GF-D8 (cell line): ENCODE measurements around the gene SPX.

Source experiments
- DNase-seq: peaks from one replicate; lab custom pipeline; 2025; lab: John Stamatoyannopoulos, UW

The SPX gene

DNA sequence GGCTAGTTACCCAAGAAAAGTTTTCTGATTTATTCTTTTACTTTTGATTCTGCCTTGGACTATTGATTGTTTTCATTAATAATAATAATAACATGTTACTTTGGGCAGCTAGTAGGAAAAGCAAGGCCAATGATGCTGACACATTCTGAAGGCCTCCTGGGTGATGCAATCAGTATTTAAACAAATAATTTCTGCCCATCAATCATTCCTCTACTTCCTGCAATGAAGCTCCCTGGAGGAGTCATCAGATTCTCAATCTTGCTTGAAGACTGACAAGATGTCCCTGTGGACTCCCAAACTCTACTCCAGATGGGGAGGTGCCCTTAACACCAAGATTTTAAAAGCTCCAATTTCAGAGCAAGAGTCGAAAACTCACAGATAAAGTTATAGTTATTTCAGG, at the start of gene SPX:
SPX (plus strand) TSS at position 244 of the 400 bp plus-strand sequence. CDS start 177 bp downstream, outside the sequence.
- no peak for DNase-seq

GRCh38 chr12:21476949-21477348, 49.1 kb upstream of the SPX start:
- DNase-seq, result no peak

DNA sequence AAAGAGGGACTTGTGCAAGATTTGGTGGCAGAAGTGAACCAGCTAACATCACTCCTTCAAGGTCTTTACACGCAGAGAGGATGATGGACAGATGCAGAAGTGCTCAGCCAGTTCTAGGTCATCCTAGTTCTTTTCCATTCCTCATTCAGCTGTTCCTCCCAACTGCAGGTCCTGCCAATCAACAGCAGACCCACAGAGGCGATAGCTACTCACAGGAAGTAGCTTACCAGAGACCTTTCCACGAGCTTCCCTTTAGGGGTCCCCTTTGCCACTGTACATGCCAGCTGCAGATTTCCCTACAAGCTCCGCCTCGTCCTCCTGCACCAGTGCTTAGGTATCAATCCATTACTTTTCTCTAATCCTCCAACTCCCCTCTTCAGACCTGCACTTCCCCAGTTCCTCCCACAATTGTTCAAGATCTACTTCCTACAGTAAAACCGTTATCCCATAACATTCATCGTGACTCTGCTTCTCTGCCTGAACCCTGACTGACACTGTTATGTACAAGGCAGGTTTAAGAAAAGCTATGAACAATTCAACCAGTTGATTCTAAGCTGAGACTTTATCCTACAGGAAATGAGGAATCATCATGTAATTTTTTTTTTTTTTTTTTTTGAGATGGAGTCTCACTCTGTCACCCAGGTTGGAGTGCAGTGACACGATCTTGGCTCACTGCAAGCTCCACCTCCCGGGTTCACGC, 47.2 kb upstream of the SPX start:
- DNase-seq, result peak; percentile 2

DNA sequence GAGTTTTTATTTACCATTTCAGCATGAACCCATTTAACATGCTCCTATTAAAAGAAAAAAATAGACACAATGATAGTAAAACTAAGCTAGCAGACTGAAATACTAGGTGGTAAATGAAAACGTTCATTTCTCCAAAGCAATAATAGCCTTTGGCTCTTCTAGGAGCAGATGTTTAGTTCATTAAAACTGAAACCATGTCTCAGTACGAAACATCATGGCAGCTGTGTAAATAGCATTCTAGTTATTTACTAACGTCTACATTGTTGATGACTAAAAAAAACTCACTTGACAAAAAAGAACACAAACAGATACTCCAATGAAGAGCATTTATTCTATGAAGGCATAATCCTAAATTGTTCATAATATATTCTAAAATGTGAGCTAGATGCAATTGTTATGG, 42.6 kb upstream of the SPX start:
- no peak for DNase-seq

- DNase-seq, result no peak
Observed at GRCh38 chr12:21485998-21486397, 40.1 kb upstream of the SPX start.

- no peak for DNase-seq
Observed at GRCh38 chr12:21499765-21500164, 26.3 kb upstream of the SPX start.

DNA sequence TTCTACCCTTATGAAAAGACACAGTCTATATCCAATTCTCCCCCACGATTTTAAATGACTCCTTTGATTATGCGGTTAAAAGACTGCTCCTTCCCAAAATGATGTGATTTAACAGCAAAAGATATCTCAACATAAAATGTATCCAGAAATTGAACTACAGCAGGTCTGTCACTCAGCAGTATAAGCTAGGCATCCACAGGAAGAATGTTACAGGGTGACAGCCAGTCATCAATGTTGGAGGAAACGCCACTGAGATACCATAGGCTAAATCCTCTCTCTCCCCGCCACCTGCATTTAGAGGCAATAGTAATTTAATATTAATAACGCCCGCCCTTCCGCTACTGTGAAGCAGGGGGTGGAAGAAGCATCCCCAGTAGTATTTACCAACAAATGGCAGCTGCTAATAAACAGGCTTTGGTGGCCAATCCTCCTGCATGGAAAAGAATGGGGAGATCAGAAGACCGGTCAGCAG, 25.3 kb upstream of the SPX start:
- DNase-seq, result no peak

DNA sequence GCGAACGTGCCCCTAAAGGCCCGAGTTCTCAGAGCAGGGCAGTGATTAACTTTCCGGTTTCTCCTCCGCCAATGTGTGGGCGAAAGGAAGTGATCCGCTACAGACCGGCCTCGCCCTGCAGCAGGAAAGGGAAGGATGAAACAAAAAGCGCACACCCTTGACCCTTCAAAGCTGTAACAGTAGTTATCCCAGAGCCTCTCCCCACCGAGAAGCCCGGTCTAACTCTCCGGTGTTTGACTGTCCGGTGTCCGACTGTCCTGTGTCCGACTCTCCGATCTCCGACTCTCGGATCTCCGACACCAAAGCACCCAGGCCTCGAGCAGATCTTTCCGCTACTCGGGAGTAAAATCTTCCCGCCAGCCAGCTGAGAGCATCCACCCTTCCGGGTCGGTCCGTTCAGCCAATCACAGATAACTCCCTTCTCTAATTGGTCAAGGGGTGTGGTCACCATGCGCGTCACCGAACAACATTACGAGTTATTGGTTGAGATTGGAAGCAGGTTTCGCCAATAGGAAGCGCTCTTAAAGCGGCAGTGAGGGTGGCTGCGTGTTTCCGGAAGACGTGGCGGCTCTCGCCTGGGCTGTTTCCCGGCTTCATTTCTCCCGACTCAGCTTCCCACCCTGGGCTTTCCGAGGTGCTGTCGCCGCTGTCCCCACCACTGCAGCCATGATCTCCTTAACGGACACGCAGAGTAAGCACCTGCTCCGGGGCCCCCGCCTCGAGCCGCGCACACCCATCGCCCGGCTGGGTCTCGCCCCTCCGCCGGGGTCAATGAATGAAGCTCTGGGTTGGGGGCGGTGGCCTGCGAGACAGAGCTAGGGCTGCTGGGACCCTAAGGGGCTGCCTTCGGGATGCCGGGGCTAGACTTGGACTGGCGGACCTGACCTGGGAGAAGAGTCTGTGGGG, 24.6 kb upstream of the SPX start, which contains the start of the genes GOLT1B and RECQL:
GOLT1B (plus strand) TSS at position 532 of the 906 bp plus-strand sequence; CDS start at position 667, 135 bp downstream.
RECQL (minus strand) TSS at position 378 of the 906 bp plus-strand sequence. CDS start 2,065 bp downstream, outside the sequence.
- DNase-seq, result peak; percentile 80

DNA sequence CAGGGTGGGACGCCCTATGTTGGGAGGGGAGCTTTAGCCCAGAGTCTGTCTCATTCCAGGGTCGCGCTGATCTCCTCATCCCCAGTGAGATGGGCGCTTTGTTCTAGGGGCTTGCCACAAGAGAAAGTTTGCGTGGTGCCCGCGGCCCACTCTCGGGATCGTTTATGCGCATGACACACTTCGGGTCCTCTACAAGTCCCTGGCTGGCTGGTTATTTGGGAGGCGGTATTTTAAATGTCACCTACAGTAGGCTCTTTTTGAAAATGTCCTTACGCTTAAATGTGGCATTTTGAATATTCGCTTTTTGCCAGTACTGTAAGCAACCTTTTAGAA, 24.0 kb upstream of the SPX start:
- no peak for DNase-seq

GRCh38 chr12:21502872-21503271, 23.2 kb upstream of the SPX start:
- DNase-seq, result no peak

DNA sequence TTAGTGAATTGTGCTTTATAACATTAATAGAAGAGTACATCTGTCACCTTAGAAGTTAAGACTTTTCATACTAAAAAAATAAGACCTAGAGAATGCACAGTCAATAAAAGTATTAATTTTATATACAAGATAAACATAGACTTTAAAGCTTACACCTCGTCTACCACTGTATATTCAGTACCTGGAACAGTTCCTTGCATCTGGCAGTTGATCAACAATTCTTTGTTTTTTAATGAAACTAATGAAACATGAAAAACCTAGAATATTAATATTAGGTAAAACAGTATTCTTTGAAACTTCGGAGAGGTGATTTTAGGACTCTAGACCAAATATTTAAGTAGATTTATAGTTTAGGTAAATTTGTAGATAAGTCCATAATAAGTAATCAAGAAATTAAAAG, 20.2 kb upstream of the SPX start:
- DNase-seq, result no peak

GRCh38 chr12:21507849-21508248, 18.2 kb upstream of the SPX start:
- DNase-seq, result no peak

- no peak for DNase-seq
Observed at GRCh38 chr12:21509768-21510167, 16.3 kb upstream of the SPX start.

DNA sequence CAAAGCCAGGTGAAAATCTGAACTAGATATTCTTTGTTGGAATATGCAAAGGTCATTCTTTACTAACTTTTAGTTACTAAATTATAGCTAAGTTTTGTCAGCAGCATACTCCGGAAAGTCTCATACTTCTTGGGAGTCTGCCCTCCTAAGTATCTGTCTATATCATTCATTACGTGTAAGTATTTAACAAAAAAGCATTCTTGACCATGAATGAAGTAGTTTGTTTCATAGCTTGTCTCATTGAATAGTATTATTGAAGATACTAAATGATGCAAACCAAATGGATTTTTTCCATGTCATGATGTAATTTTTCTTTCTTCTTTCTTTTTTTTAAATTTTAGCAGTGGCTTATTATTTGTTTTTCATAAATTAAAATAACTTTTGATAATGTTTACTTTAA, 9.8 kb upstream of the SPX start:
- DNase-seq, result no peak

DNA sequence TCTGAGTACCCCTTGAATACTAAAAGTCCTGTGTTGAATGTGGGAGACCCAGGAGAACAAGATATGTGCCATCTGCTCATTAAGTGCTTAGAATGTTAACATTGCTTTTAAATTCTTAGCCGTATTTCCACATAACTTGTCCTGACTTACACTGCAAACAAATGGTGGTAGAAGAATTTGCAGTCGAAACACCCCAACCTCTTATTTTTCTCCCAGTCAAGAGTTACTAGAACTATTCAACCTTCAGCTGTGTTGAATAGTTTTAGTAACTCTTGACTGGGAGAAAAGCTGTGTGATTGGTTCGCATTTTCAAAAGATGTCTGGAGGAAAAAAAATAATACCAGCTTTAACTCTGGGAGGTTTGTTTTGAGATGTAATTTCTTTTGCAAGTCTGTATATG, 7.6 kb upstream of the SPX start:
- no peak for DNase-seq

- DNase-seq, result no peak
Observed at GRCh38 chr12:21521541-21521940, 4.6 kb upstream of the SPX start.

DNA sequence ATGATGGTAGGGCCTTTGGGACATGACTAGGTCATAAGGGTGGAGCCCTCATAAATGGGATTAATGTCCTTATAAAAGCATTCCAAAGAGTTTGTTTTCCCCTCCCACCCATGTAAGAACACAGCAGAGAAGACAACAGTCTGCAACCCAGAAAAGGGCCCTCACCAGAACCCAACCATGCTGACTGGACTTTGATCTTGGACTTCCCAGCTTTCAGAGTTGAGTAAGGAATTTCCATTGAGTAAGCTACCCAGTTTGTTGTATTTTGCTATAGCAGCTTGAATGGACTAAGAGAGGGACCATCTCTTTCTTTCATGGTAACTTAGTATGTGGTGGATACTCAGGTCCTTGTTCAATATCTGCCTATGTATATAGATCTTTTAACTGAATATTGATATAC, 2.9 kb upstream of the SPX start:
- DNase-seq, result no peak

GRCh38 chr12:21526721-21527345, 737 bp downstream of the SPX start:
- DNase-seq, result no peak

DNA sequence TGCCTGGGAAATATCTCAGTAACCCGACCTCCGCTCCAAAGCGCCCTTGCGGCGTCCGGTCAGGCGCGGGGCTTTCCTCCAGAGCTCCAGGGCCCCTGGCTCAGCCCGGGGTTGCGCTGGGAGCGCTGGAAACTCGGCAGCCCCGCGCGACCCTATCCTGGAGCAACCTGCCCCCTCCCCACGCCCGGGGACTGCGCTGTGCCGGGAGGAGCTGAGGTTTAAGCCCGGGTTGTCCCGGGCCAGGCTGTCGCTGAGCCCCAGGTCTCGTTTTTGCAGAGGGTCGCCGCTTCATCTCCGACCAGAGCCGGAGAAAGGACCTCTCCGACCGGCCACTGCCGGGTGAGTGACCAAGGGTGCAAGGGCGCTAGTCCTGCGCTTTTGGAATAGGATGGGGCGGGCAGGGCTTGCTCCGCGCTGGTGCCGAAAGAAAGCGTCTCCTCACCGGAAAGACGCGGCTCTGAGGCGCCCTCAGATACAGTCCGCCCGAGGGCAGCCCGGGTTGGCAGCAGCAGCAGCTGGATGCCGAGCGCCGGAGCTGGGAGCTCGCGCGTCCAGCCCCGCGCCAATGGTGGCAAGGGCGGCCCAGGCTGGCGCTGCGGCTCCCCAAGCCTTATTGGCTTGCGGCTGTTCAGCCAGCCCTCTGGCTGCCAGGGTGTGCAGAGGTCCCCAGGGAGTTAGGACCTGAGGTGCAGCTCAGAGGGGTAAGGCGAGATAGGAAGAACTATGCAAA, 1.5 kb downstream of the SPX start:
- no peak for DNase-seq

GRCh38 chr12:21528953-21529352, 2.9 kb downstream of the SPX start:
- no peak for DNase-seq

GRCh38 chr12:21529456-21529855, 3.4 kb downstream of the SPX start:
- no peak for DNase-seq
